GM21360 (cell line): ENCODE measurements around the gene CHRM4.
"Not testable (repeated sequence)": the region's sequence is repeated elsewhere in the genome, so short reads cannot be mapped to it uniquely, and the experiment has no call there.

Source experiments
- ATAC-seq: cut with Tn5 transposase; IDR thresholded peaks from one replicate; pipeline ENCODE4 v1.9.1; 2021; ENCODE audit warnings: mild to moderate bottlenecking, moderate library complexity; ENCODE audit not compliant: unreplicated experiment

Gene CHRM4

DNA sequence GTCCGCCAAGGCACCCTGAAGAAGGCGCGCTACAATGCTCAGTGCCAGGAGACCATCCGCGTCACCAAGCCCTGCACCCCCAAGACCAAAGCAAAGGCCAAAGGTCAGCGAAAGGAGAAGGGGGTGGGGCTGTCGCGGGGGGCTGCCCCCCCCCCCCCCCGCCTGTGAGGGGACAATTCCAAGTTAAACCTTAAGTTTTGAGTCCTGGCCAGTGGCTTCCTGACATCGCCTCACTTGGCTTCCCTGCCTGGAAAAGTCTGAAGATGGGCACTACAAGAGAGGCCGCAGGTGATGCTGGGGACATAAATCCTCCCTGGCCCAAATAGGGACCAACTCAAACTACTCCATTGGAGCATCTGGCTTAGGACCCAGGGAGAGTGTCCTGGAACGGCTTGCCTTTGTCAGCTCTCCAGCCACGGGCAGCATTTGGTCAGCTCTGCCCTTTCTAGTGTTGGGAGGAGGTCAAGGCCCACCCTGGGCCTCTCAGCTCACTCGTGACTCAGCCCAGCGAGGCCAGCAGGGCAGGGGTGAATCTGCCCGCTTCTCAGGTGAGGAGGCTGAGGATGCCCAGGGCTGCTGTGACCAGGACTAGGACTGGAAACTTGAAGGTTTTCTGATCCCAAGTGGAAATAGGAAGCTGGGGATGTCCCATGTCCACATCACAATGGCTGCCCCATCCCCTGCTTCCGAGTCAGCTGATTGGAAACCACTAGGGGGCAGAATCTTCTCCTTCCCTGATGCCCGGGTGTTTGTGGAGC, 8.8 kb downstream of the CHRM4 start:
- no peak for ATAC-seq

DNA sequence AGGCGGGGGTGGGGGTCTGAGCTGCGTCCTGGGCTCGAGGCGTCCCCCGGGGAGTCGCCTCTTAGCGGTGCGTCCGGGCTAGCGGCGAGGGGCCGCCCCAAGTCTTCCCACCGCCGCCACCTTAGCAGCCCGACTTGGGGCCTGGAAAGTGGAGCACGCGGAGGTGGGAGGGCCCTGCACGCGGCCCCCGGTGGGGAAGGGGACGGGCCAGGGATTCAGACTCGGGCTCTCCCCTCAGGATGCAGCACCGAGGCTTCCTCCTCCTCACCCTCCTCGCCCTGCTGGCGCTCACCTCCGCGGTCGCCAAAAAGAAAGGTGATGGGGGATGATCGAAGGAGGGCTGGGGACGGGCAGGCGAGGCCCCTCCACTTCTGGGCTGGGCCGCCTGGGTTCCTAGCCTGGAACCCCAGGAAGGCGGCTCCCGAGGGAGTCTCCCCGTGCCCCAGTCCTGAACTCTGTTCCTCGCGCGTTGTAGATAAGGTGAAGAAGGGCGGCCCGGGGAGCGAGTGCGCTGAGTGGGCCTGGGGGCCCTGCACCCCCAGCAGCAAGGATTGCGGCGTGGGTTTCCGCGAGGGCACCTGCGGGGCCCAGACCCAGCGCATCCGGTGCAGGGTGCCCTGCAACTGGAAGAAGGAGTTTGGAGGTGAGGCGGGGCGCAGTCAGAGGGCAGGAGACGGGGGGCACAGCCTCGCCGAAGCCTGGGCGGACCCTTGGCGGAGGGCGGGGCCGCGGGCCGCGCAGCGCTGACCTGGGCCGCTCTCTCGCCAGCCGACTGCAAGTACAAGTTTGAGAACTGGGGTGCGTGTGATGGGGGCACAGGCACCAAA, 9.5 kb downstream of the CHRM4 start:
- no peak for ATAC-seq

DNA sequence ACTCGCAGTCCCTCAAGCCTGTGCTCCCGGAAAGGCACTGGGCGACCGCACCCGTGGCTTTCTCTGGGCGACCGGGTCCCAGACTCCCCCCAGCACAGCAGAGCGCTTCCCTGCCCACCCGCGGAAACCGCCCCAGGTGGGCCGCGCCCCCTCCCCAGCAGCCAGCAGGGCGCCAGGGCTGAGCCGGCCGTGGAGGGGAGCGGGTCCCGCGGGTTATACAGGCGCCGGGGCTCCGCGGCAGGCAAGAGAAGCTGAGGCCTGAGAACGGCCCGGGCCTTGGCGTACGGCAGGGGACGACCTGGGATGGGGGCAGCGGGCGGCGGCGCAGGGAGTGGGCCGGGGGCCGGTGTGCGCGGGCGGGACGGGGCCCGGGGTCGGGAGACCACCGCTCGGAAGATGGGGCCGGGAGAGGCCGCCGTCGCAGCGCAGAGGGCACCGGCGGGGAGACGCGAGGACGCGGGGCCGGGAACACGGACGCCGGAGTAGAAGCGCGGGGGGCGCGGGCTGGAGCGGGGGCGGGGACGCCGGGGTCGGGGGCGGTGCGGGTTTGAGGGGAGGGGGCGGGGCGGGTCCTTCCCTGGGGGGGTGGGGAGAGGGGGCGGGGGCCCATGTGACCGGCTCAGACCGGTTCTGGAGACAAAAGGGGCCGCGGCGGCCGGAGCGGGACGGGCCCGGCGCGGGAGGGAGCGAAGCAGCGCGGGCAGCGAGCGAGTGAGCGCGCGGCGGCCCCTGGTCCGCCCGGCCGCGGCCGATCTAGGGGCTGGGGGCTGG, 10.3 kb downstream of the CHRM4 start, which contains the start of gene MDK:
Gene MDK (plus strand): TSS at position 622 of the 771 bp plus-strand sequence. CDS start 389 bp downstream, outside the sequence.
- no peak for ATAC-seq

DNA sequence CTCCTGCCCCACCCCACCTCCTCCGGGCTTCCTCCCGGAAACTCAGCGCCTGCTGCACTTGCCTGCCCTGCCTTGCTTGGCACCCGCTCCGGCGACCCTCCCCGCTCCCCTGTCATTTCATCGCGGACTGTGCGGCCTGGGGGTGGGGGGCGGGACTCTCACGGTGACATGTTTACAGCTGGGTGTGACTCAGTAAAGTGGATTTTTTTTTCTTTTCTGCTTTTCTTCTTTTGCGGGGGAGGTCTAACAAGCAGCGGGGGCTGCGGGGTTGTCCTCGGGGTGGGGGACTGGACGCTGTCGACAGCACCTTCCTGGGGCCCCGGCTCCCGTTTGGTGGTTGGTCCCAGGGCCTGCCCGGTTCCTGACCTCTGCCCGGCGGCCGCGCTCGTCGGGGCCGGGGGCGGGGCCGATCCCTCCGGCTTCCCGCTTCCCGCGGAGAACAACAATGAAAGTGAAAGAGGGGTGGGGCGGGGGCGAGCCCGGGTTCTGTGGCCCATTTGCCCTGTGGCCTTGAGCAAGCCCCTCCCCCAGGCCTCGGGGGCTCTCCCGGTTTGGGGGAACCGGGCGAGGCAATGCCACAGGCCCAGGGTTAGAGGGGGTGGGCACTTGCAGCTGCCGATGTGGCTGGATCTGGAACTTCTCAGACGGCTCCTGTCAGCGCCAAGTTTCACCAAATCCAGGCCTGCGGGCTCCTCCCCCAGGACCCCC, 11.1 kb downstream of the CHRM4 start:
- no peak for ATAC-seq

DNA sequence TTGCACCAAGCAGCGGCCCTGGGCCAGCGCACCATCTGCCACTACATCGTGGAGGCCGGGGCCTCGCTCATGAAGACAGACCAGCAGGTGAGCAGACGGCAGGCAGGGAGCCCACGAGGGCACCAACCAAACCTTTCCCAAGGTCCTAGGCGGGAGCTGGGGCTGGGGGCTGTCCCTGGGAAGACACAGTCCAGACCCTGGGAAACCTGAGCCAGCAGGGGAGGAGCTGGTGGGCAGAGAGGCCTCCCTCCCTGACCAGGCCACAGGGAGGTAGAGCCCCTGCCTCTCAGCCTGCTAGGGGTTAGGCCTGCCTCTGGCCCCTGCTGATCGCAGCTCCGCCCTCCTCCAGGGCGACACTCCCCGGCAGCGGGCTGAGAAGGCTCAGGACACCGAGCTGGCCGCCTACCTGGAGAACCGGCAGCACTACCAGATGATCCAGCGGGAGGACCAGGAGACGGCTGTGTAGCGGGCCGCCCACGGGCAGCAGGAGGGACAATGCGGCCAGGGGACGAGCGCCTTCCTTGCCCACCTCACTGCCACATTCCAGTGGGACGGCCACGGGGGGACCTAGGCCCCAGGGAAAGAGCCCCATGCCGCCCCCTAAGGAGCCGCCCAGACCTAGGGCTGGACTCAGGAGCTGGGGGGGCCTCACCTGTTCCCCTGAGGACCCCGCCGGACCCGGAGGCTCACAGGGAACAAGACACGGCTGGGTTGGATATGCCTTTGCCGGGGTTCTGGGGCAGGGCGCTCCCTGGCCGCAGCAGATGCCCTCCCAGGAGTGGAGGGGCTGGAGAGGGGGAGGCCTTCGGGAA, 11.9 kb downstream of the CHRM4 start:
- not testable (repeated sequence) for ATAC-seq

DNA sequence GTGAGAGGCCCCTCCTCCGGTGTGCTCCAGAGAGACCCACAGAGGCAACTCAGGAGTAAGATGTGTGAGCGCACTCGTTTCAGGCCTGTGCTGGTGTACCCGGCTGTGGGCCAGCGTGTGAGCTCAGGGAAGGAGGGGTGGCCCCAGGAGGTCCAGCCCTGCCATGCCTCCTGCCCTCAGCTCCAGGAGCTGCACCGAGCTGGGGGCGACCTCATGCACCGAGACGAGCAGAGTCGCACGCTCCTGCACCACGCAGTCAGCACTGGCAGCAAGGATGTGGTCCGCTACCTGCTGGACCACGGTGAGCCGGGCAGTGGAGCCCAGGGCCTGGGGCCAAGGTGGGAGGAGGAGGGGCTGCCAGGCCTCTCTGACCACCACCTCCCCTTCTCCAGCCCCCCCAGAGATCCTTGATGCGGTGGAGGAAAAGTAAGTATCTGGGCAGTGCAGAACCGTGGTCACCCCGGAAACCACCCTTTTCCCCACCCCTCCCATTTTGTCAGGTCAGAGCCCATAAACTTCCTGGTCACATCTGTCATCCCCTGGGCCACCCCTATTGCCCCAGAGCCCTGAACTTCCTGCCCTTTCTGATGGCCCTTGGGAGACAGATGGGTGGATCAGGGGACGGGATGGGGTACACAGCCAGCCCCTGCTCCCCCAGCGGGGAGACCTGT, 12.6 kb downstream of the CHRM4 start:
- no peak for ATAC-seq

DNA sequence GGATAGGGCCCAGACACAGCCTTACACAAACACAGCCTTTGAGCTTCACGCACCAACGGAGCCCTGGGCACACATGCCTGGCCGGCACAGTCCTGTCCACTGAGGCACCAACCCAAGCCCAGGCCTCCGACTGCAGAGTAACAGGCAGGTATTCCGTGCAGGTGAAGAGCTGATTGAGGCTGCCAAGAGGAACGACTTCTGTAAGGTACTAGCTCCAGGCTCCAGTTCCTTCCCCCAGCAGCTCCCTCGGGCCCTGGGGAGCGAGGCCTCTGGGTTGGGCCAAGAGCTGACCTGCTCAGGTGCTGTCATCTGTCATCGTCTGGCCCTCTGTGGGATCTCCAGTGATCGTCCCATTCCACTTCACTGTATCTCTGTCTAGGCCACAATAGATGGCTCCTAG, 13.3 kb downstream of the CHRM4 start:
- ATAC-seq: no peak

DNA sequence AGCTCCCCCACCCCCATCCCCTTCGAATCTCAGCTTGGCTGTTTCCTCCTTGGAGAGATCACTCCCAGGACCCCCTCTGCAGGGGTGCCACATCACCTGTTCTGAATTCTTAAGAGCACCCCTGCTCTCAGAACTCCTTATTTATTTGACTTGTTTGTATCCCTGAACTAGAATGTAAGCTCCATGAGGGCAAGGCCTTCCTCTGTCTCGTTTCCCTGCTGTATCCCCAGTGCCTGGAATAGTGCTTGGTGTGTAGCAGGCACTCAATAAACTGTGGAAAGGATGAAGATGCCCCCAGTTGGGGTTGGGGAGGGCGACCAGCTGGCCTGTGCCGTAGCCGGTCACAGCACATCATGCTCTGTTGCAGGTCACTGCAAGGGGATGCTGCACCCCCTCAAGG, 13.7 kb downstream of the CHRM4 start:
- ATAC-seq: no peak

DNA sequence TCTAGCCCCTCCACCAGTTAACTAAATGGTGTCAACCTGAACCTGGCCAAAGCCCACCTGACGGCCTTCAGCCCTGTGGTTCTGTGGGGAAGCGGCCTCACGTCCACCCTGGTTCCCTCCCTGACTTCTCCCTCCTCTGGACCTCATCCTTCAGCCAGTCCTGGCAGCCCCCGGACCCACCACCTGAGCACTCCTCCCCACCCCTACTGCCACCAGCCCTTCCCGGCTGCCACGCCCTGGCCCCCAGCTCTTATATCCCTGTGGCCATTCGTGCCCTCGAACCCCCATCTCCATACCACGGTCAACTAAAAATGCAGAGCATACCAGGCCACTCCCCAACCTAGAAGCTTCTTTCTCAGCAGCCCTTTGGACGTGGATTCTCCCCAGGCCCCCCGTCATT, 14.3 kb downstream of the CHRM4 start:
- no peak for ATAC-seq

DNA sequence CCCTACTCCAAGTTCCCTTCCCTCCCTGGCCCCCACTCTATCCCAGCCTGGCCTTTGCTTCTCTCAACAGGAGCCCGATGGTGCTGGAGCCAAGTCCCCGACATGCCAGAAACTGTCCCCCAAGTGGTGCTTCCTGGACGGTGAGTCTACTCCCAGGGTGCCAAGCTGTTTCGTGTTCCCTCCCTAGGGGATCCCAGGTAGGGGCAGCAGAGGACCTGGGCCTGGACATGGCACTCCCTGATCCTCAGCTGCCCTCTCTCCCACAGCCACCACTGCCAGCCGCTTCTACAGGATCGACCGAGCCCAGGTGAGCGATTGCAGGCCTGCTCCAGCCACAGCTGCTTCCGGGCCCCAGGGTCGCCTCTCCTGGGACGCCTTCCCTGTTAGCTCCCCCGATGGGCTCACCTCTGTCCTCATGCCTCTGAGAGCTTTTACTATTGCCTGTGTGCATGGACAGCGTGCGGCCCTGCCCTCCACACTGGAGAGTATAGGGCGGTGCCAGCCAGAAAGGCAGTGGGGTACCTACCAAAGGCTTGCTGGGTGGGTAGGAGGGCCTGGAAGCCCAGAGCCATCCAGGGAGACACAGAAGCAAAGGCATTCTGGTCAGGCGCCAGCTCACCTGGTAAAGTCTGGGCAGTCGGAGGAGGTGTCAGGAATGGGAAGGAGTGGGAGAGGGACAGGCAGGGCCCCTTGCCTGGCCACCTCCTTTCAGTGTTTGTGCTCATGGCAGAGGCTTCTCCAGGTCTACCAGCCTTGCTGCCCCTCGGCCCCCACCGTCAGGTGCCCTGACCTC, 15.1 kb downstream of the CHRM4 start:
- no peak for ATAC-seq

DNA sequence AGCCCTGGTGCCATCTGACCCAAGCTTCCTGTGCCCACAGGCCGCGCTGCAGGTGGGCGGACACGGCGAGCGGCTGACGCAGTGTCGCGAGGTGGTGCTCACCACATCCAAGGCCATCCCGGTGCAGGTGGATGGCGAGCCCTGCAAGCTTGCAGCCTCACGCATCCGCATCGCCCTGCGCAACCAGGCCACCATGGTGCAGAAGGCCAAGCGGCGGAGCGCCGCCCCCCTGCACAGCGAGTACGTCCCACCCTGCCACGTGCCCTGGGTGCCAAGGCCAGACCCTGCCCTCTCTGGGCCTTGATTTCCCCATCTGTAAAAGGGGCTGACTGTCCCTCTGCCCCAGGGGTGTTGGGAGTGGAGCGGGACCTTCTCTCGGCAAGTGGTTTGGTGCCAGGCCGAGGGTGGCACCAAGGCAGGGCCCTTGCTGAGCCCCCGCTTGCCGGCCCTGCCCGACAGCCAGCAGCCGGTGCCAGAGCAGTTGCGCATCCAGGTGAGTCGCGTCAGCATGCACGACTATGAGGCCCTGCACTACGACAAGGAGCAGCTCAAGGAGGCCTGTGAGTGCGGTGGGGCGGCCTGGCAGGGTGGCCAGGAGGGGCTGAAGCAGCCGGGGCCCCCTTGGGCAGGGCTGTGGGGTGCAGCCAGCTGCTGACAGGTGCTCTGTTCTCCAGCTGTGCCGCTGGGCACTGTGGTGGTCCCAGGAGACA, 16.0 kb downstream of the CHRM4 start:
- ATAC-seq: no peak

DNA sequence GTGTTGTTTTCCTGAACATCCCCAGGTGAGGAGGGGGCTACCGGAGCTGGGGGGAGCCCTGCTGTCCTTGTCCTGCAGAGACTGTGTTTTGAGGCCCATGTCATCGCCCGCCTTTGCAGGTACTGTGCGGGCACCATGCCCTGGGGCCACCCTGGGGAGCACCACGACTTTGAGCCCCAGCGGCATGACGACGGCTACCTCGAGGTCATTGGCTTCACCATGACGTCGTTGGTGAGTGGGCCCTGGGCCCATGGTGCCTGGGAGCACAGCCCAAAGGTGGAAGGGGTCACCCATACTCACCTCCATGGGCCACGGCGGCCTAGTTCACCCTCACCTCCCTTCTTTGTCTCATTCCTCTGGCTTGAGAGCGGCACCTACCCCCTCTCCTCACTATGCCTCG, 16.8 kb downstream of the CHRM4 start:
- ATAC-seq: no peak

DNA sequence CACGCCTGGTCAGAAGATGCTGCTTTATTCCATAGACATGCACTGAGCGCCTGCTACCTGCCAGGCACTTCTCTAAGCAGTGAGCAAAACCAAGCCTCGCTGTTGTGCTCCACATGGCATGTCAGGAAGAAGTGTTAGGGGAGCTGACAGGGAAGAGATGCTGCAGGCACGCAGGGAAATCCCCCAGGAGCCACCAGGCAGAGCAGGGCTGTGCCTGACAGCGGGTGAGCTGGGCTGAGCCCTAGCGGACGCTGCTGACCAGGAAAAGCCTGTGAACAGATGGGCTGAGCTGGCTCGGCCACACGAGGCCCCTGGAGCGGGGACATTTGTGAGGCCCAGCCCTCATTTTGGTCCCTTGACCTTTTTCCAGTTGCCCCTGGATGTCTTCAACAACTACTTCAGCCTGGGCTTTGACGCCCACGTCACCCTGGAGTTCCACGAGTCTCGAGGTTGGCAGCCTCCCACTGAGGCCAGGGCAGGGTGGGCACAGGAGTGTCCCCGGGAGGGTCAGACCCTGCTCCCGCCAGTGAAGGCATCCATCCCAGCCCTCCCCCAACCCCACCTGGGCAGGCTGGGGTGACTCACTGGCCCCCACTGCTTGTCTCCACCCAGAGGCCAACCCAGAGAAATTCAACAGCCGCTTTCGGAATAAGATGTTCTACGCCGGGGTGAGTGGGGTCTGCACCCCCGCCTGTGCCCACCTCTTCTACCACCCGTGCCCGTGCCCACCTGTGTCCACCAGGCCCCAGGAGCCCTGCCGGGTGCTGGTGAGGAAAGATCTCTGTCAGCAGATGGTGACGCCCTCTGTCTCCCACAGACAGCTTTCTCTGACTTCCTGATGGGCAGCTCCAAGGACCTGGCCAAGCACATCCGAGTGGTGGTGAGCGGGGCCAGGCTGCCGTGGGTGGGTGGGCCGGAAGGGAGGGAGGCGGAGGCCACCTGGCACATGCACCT, 17.5 kb downstream of the CHRM4 start:
- no peak for ATAC-seq

DNA sequence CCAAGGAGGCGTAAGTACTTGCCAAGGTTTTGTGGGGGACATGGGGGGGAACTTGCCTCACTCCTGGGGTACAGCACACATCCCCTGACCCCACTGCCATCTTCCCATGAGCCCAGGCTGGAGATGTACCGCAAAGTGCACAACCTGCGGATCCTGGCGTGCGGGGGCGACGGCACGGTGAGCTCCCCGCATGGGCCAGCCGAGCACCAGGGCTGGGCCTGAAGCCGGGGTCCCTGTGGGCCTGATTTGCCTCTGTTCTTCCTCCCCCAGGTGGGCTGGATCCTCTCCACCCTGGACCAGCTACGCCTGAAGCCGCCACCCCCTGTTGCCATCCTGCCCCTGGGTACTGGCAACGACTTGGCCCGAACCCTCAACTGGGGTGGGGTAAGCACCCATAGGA, 19.1 kb downstream of the CHRM4 start:
- not testable (repeated sequence) for ATAC-seq

DNA sequence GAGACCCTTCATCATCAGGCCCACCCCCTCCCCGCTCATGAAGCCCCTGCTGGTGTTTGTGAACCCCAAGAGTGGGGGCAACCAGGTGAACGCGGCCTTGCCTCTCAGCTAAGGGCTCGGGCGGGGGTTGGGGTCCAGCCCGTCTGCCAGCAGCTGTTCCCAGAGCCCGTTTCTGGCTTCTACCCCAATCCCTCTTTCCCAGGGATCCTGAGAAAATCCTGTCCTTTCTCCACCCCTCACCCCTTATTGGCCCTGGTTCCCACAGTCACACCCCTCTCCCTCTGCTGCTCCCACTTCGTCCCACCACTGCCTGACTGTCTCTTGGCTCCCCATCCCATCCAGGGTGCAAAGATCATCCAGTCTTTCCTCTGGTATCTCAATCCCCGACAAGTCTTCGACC, 19.5 kb downstream of the CHRM4 start:
- ATAC-seq: no peak

DNA sequence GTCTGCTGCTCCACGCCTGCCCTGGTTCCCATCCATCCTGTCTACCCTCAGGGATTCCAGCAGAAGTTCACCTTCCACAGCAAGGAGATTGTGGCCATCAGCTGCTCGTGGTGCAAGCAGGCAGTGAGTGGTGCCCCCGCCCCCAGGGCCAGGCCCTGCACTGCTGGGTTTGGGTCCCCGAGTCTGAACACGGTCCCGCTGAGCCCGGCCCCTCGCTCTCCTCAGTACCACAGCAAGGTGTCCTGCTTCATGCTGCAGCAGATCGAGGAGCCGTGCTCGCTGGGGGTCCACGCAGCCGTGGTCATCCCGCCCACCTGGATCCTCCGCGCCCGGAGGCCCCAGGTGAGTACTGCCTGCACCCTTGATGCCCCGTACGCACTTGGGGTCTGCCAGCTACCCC, 20.3 kb downstream of the CHRM4 start:
- ATAC-seq: not testable (repeated sequence)

DNA sequence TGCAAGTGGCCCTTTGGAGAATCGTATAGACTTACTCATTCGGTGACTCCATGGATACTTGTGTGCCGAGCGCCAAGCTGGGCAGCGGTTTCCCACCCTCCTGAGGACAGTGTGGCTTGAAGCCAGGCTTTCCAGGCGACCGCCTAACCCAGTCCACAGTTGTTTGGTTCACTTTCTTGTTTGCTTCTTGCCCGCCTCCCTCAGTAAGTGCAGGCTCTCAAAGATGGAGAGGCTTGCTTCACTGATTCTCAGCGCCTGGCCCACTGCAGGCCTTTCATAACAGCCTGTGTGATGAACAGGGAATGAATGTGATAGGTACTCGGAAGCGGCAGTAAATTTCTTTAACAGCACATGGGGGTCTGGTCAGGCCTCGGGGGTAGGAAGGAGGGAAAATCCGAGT, 21.3 kb downstream of the CHRM4 start:
- ATAC-seq: no peak
